KOPT-K1 (cell line): ENCODE data around the gene USP30.
"Not testable (repeated sequence)": the region's sequence is repeated elsewhere in the genome, so short reads cannot be mapped to it uniquely, and the experiment has no call there.

ENCODE experiments used
- H3K27ac ChIP-seq: fragments of 200-600 bp; sonication (generic); 2 replicates; pipeline ENCODE4 v1.5.1; 2016; ENCODE audit warnings: antibody characterized with exemption, mild to moderate bottlenecking, low read depth, low read length; ENCODE audit not compliant: poor library complexity, severe bottlenecking
- H3K36me3 ChIP-seq: fragments of 200-600 bp; sonication (generic); 2 replicates; pipeline ENCODE4 v1.5.1; 2017; ENCODE audit warnings: antibody characterized with exemption, mild to moderate bottlenecking, low read length, moderate library complexity; ENCODE audit not compliant: insufficient read depth
- H3K9me3 ChIP-seq: fragments of 200-600 bp; sonication (generic); 2 replicates; pipeline ENCODE4 v1.5.1; 2017; ENCODE audit warnings: antibody characterized with exemption, low read length, mild to moderate bottlenecking; ENCODE audit not compliant: insufficient read depth, poor library complexity, severe bottlenecking

USP30 gene

DNA sequence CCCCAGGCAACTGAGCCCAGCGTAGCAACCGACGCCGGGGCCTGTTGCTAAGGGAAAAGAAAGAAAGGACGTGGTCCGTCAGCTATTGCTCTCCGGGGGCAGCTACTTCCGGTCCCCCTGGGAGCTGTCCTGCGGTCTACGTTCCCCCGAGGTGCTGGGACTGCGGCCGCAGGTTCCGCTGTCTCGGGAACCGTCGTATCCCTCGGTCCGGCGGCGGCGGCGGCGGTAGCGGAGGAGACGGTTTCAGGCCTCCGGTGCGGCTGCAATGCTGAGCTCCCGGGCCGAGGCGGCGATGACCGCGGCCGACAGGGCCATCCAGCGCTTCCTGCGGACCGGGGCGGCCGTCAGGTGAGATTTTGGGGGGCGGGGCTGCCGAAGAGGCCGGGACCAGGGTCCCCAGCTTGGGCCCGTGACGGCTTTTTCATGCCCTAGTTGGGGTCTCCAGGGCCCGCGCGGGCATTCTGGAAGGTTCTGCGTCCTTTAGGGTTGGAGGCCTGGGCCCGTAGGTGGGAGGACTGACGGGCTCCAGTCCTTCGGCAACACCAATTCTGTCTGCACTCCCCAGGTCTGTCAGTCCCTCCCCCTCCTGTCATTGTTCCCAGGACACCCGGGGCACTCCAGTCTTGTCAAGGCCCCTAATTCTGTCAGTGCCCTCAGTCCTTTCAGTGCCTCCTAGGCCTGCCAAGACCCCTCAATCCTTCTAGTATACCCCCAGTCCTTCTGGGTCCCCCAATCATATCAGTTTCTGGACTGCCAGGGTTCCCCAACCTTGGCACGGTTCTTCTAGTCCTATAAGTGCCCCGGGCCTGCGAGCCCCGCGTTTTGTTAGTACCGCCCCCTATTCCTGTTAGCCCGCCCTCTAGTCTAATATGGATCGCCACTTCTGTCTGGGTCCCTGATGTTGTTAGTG, at the start of gene USP30:
Gene USP30, plus strand, starts transcription at position 163 of the 910 bp plus-strand sequence. Its CDS starts 103 bp downstream, at position 266.
- Histone ChIP-seq H3K27ac (peak within 1 kb of the TSS; percentile 71), H3K9me3 (no peaks in the 10 kb centered on the region)

DNA sequence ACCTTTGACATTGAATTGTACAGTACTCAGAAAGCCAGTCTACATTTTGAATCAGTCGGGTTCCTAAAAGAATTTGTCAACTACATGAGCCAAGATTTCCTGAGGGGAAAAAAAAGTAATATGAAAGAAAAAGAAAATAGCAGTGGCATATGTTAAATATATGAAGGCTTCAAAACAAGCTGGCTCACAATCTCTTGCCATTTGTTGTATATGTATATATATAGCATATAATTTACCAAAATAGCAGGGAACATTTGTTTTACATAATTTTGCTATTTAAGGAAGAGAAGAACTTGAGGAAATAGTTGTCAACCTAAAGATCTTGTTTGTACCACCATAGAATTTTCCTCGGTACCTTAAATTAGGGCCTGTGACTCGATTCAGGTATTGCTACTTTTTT, 48.4 kb upstream of the USP30 start:
- Histone ChIP-seq H3K27ac (no peak overlapping the region), H3K36me3 (no peaks in the 10 kb centered on the region), H3K9me3 (no peaks in the 10 kb centered on the region)

More for the DNA sequence above, at the start of gene USP30:
- peaks cover 5% of the 10 kb centered on the region for H3K36me3 ChIP-seq

- no peaks in the 10 kb centered on the region for H3K36me3 ChIP-seq
- H3K9me3 ChIP-seq = no peaks in the 10 kb centered on the region
- no peak overlapping the region for H3K27ac ChIP-seq
These were observed 42.6 kb upstream of the USP30 start for GRCh38 chr12:109009766-109010165.

DNA sequence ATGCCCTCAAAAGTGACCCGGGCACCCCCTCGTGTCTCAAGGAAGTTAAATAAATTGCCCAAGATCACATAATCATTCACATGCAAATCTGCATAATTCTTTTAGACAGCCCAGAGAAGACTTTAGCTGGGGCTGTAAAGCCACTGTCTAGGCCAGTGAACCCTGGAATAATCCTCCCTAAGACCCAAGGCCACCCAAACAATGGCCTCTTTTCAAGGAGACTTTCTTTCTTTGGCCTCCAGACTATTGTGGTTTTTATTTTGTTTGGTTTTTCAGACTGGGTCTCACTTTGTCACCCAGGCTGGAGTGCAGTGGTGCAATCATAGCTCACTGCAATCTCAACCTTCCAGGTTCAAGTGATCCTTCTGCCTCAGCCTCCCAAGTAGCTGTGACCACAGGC, 42.1 kb upstream of the USP30 start:
- Histone ChIP-seq H3K9me3 (no peaks in the 10 kb centered on the region), H3K36me3 (no peaks in the 10 kb centered on the region), H3K27ac (no peak overlapping the region)

- no peaks in the 10 kb centered on the region for H3K9me3 ChIP-seq
- no peak overlapping the region for H3K27ac ChIP-seq
- H3K36me3 ChIP-seq = no peaks in the 10 kb centered on the region
These were observed 37.2 kb upstream of the USP30 start for GRCh38 chr12:109014984-109015765.

- Histone ChIP-seq H3K27ac (no peak overlapping the region), H3K36me3 (no peaks in the 10 kb centered on the region), H3K9me3 (no peaks in the 10 kb centered on the region)
These were observed 36.4 kb upstream of the USP30 start for GRCh38 chr12:109016016-109016415.

DNA sequence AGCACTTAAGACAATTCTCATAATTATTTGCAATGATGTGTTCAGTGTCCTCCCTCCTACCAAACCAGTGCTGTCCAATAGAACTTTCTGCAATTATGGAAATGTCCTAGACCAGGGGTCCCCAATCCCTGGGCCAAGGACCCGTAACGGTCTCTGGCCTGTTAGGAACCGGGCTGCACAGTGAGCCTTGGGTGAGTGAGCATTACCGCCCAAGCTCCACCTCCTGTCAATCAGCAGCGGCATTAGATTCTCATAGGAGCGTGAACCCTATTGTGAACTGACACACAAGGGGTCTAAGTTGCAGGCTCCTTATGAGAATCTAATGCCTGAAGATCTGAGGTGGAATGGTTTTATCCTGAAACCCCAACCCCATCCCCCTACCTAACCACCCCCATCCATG, 35.4 kb upstream of the USP30 start:
- Histone ChIP-seq H3K36me3 (no peaks in the 10 kb centered on the region), H3K27ac (no peak overlapping the region), H3K9me3 (no peaks in the 10 kb centered on the region)

DNA sequence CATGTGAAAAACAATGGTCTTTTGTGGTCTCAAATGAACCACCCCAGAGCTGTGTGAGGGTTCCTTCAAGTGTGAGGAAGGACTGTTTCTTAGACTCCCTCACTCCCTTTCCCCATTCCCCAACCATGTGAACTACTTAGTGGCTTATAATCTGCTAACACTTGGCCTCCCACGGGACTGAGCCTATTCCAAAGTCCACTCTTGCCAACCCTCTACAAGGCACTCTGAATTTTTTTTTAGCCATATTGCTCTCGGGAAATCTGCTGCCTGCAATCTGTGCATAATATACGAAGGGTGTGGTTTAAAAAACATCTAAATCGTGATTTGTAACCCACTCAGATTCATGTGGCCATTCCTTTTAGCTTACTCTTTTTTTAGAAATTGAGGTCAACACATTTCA, 34.1 kb upstream of the USP30 start:
- H3K9me3 ChIP-seq = no peaks in the 10 kb centered on the region
- H3K36me3 ChIP-seq = no peaks in the 10 kb centered on the region
- no peak overlapping the region for H3K27ac ChIP-seq

- Histone ChIP-seq H3K9me3 (no peaks in the 10 kb centered on the region), H3K36me3 (no peaks in the 10 kb centered on the region), H3K27ac (no peak overlapping the region)
These were observed 32.1 kb upstream of the USP30 start for GRCh38 chr12:109020146-109020795.

- Histone ChIP-seq H3K9me3 (no peaks in the 10 kb centered on the region), H3K36me3 (no peaks in the 10 kb centered on the region), H3K27ac (no peak within 1 kb of the TSS)
These were observed 31.5 kb upstream of the USP30 start, which contains the start of gene SVOP for GRCh38 chr12:109020796-109021380. TSS of gene SVOP (minus strand) at chr12:109021068. CDS start at chr12:109020868, 200 bp downstream.

DNA sequence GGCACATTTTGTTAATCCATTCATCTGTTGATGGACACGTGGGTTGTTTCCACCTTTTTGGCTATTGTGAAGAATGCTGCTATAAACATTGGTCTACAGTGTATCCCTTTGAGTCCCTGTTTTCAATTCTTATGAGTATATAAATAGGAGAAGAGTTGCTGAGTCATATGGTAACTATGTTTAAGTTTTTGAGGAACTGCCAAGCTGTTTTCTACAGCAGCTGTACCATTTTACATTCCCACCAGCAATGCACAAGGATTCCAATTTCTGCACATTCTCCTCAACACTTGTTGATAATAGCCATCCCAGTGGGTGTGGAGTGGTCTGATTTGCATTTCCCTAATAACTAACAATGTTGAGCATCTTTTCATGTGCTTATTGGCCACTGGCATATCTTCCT, 24.6 kb upstream of the USP30 start:
- Histone ChIP-seq H3K27ac (no peak overlapping the region), H3K9me3 (no peaks in the 10 kb centered on the region), H3K36me3 (no peaks in the 10 kb centered on the region)

GRCh38 chr12:109028624-109029023, 23.8 kb upstream of the USP30 start:
- not testable (repeated sequence) for H3K27ac ChIP-seq, H3K36me3 ChIP-seq, H3K9me3 ChIP-seq

- Histone ChIP-seq H3K36me3 (no peaks in the 10 kb centered on the region), H3K27ac (no peak overlapping the region), H3K9me3 (no peaks in the 10 kb centered on the region)
These were observed 23.0 kb upstream of the USP30 start for GRCh38 chr12:109029411-109029810.

- no peaks in the 10 kb centered on the region for H3K36me3 ChIP-seq
- peaks cover 19% of the 10 kb centered on the region for H3K9me3 ChIP-seq
- H3K27ac ChIP-seq = no peak overlapping the region
These were observed 18.9 kb upstream of the USP30 start for GRCh38 chr12:109033239-109034196.
